HUES64 (cell line): ENCODE measurements around the gene MUC4.

Source experiments
- H3K27ac ChIP-seq: 2 replicates; pipeline ENCODE4 v1.7.0; 2013; ENCODE audit warnings: low read depth, low read length, inconsistent platforms
- H3K27me3 ChIP-seq: 2 replicates; pipeline ENCODE4 v1.6.1; 2013; ENCODE audit warnings: mild to moderate bottlenecking, low read length; ENCODE audit not compliant: insufficient read depth
- H3K36me3 ChIP-seq: 2 replicates; pipeline ENCODE4 v1.6.1; 2013; ENCODE audit warnings: mild to moderate bottlenecking, low read length; ENCODE audit not compliant: insufficient read depth
- H3K4me1 ChIP-seq: 2 replicates; pipeline ENCODE4 v1.6.1; 2013; ENCODE audit warnings: mild to moderate bottlenecking, low read length, moderate library complexity; ENCODE audit not compliant: insufficient read depth
- H3K4me3 ChIP-seq: 2 replicates; pipeline ENCODE4 v1.5.1; 2013; ENCODE audit warnings: mild to moderate bottlenecking, low read length, moderate library complexity
- H3K9ac ChIP-seq: 2 replicates; pipeline ENCODE4 v1.6.1; 2013; ENCODE audit warnings: mild to moderate bottlenecking, low read depth, low read length
- H3K9me3 ChIP-seq: 2 replicates; pipeline ENCODE4 v1.6.1; 2013; ENCODE audit warnings: low read depth, low read length; ENCODE audit not compliant: insufficient read depth
- WGBS: fragments of 150-250, 120-280 bp; methylation state at CpG from one replicate; pipeline ENCODE4 v1.1.7; 2013; ENCODE audit warnings: missing lambda C conversion rate; 5-methylcytosine and 5-hydroxymethylcytosine counted together

The MUC4 gene

DNA sequence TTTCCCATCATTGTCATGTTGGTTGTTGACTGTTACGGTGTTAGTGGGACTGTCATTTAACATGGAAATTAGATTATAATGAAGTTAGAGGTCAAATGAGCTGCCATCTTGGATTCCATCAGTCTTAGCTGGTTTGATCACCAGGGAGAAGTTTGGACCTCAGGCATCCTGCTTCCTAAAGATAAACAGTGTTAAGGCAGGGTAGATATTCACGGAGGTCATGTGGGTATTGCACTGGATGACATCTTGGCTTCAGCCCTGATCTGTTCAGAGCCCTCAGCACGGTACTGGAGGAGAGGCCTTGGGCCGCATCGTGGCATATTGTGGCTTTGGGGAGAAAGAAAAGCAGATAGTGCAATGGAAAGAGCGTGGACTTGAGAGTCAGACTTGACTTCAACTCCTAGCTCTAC is 102.0 kb downstream of the MUC4 start:
- no peak overlapping the region for H3K4me3 ChIP-seq
- 91% methylated on average over 6 of the region's 6 CpGs for WGBS
- H3K4me1 ChIP-seq, result peaks cover 11% of the 10 kb centered on the region; the same call in 1 of the 2 replicates
- no peak overlapping the region for H3K27ac ChIP-seq
- H3K27me3 ChIP-seq, result no peaks in the 10 kb centered on the region
- no peak overlapping the region for H3K9ac ChIP-seq
- H3K36me3 ChIP-seq, result no peaks in the 10 kb centered on the region
- peaks cover 3% of the 10 kb centered on the region; the same call in 1 of the 2 replicates for H3K9me3 ChIP-seq

DNA sequence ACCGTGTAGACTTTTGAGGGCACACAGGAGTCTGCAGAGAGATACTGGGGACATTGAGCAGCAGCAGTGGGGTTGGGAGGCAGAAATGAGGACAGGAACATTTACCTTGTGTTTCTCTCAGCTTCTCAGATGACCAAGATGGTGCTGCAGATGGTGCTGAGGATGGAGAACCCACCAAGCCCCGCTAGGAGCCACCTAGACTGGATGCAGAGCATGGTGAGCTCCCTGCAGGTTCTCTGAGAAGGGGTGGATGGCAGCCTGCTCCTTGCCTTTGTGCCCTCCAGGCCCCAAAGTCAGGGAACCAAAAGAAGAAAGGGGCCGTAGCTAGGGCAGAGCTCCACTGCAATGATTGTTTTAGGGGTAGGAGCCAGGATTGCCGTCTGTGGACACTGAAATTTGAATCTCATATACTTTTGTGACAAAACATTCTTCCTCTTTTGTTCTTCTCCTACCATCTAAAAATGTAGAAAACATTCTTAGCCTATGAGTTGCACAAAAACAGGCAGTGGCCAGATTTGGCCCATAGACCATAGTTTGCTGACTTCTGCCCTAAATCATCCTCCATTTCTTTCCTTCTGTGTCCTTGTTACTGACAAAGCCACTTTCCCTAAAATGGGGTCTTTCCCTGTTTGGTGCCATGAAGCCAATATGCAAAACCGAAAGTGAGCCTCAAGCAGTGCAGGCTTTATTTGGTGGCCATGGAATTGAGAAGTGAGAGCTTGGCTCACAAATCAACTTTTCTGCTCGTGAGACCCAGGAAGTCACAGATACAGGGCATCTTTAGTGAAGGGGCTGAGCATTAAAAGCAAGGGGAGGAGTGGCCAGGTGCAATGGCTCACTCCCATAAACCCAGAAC is 102.9 kb downstream of the MUC4 start:
- WGBS, result 92% methylated on average over 6 of the region's 6 CpGs
- Histone ChIP-seq H3K27ac (no peak overlapping the region), H3K4me3 (no peak overlapping the region), H3K4me1 (peaks cover 11% of the 10 kb centered on the region; the same call in 1 of the 2 replicates), H3K9ac (no peak overlapping the region), H3K27me3 (no peaks in the 10 kb centered on the region), H3K9me3 (0 out of 2 replicates have a peak, but pooled peaks cover 3% of the 10 kb centered on the region), H3K36me3 (no peaks in the 10 kb centered on the region)

- Histone ChIP-seq H3K27ac (no peak overlapping the region), H3K4me3 (no peak overlapping the region), H3K36me3 (no peaks in the 10 kb centered on the region), H3K4me1 (peaks cover 11% of the 10 kb centered on the region; the same call in 1 of the 2 replicates), H3K9ac (no peak overlapping the region), H3K9me3 (0 out of 2 replicates have a peak, but pooled peaks cover 3% of the 10 kb centered on the region), H3K27me3 (no peaks in the 10 kb centered on the region)
- WGBS, result 76% methylated on average over 6 of the region's 6 CpGs
These were observed 103.7 kb downstream of the MUC4 start for GRCh38 chr3:195708061-195708460.

- H3K9ac ChIP-seq, result no peak overlapping the region
- WGBS, result 83% methylated on average over 9 of the region's 9 CpGs
- H3K9me3 ChIP-seq, result 0 out of 2 replicates have a peak, but pooled peaks cover 3% of the 10 kb centered on the region
- H3K27me3 ChIP-seq, result no peaks in the 10 kb centered on the region
- H3K36me3 ChIP-seq, result no peaks in the 10 kb centered on the region
- H3K27ac ChIP-seq, result no peak overlapping the region
- no peak overlapping the region for H3K4me3 ChIP-seq
- H3K4me1 ChIP-seq, result peaks cover 11% of the 10 kb centered on the region; the same call in 1 of the 2 replicates
These were observed 106.4 kb downstream of the MUC4 start for GRCh38 chr3:195705081-195705991.

DNA sequence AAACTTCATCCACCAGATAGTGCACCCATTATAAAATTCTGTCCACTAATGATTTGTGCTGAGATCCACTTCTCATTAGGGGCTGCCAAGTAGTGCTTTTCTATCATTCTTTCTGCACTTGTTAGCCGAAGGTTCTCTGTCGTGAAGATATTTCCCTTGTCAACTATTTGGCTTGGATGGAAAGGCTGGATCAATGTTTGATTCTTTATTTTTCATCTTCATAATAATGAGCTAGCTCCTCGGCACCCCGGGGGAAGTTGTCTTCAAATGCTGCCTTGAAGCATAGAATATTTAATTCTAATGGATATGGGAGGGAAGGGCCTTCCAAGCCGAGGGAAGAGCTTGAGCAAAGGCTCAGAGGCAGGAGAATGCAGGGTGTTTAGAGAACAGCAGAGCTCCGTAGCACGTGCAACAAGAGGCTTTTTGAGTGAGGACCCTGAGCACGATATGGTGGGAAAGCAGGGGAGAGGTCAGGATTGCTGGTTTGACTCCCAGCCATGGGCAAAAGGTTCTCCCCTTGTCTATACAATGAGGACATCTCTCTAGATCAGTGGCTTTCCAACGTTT is 107.2 kb downstream of the MUC4 start:
- no peak overlapping the region for H3K27ac ChIP-seq
- H3K4me3 ChIP-seq, result no peak overlapping the region
- 0 out of 2 replicates have a peak, but pooled peaks cover 3% of the 10 kb centered on the region for H3K9me3 ChIP-seq
- no peaks in the 10 kb centered on the region for H3K36me3 ChIP-seq
- H3K4me1 ChIP-seq, result peaks cover 11% of the 10 kb centered on the region; the same call in 1 of the 2 replicates
- 67% methylated on average over 9 of the region's 9 CpGs for WGBS
- H3K27me3 ChIP-seq, result no peaks in the 10 kb centered on the region
- H3K9ac ChIP-seq, result no peak overlapping the region

DNA sequence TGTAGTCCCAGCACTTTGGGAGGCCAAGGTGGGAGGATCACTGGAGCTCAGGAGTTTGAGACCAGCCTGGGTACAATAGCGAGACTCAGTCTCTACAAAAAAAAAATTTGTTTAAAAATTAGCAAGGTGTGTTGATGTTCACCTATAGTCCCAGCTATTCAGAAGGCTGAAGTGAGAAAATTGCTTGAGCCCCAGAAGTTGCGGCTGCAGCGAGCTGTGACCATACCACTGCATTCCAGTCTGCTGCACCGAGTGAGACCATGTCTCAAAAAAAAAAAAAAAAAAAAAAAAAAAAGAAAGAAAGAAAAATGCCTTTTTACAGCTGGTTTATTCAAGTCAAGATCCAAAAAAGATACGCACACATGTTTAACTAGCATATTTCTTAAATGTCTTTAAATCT is 108.0 kb downstream of the MUC4 start:
- Histone ChIP-seq H3K9me3 (0 out of 2 replicates have a peak, but pooled peaks cover 3% of the 10 kb centered on the region), H3K4me1 (peaks cover 13% of the 10 kb centered on the region), H3K27ac (no peak overlapping the region), H3K4me3 (no peak overlapping the region), H3K9ac (no peak overlapping the region), H3K36me3 (no peaks in the 10 kb centered on the region), H3K27me3 (no peaks in the 10 kb centered on the region)
- 92% methylated on average over 5 of the region's 5 CpGs for WGBS

DNA sequence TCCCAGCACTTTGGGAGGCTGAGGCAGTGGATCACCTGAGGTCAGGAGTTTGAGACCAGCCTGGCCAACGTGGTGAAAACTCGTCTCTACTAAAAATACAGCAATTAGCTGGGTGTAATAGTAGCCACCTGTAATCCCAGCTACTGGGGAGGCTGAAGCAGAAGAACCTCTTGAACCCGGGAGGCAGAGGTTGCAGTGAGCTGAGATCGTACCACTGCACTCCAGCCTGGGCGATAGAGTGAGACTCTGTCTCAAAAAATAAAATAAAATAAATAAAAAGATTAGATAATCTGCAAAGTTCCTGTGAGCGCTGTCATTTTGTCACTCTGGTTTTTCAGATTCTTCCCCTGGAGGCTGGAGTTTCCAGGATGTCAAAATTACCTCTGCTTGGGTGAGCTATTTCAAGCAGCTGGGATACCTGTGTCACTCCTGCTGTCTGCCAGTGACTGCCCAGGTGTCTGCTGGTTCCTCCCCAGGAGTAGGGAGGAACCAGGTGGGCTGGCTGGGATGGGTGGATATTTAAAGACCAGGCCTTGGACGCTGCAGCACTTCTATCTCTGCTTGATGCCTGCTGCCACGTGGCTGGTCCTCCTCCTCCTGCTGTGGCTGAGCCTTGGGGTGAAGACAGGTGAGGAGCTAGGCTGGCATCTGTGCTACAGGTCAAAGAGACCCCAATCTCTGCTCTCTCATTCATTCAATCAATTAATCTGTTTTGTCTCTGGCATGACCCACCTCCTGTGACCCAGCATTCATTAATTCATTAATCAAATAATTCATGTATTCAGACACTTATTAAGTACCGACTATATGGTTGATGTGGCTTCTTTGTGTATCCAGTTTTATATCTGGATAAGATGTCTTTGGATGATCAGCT is 110.5 kb downstream of the MUC4 start:
- Histone ChIP-seq H3K4me3 (no peak overlapping the region), H3K4me1 (peaks cover 36% of the 10 kb centered on the region), H3K9me3 (0 out of 2 replicates have a peak, but pooled peaks cover under 1% of the 10 kb centered on the region), H3K27ac (no peak overlapping the region), H3K36me3 (no peaks in the 10 kb centered on the region), H3K9ac (no peak overlapping the region), H3K27me3 (no peaks in the 10 kb centered on the region)
- WGBS, result 77% methylated on average over 9 of the region's 9 CpGs

- Histone ChIP-seq H3K9ac (no peak overlapping the region), H3K4me3 (no peak overlapping the region), H3K27me3 (no peaks in the 10 kb centered on the region), H3K36me3 (no peaks in the 10 kb centered on the region), H3K27ac (no peak overlapping the region), H3K4me1 (peaks cover 29% of the 10 kb centered on the region), H3K9me3 (no peaks in the 10 kb centered on the region)
- WGBS, result 84% methylated on average over 5 of the region's 5 CpGs
These were observed 111.4 kb downstream of the MUC4 start for GRCh38 chr3:195700319-195700718.

GRCh38 chr3:195699860-195700259 is 111.9 kb downstream of the MUC4 start:
- no peaks in the 10 kb centered on the region for H3K36me3 ChIP-seq
- no peak overlapping the region for H3K9ac ChIP-seq
- no peak overlapping the region for H3K27ac ChIP-seq
- H3K9me3 ChIP-seq, result no peaks in the 10 kb centered on the region
- whole genome bisulfite sequencing, result 95% methylated on average over 5 of the region's 6 CpGs
- H3K4me1 ChIP-seq, result peaks cover 25% of the 10 kb centered on the region
- no peaks in the 10 kb centered on the region for H3K27me3 ChIP-seq
- H3K4me3 ChIP-seq, result no peak overlapping the region

DNA sequence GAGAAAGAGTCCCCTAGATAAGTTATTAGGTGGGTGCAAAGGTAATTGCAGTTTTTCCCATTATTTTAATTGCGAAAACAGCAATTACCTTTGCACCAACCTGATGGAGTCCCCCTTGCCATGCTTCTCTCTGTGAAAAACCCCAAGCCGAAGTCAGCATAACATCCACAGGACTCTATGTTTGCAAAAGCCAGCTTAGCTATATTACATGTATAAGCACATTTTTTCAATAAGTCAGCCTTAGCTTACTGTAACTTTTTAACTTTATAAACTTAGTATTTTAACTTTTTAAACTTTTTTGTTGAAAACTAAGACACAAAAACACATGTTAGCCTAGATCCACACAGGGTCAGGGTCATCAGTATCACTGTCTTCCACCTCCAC is 112.3 kb downstream of the MUC4 start:
- H3K27me3 ChIP-seq, result no peaks in the 10 kb centered on the region

More for the DNA sequence above, 112.3 kb downstream of the MUC4 start:
- WGBS, result 93% methylated on average over 2 of the region's 2 CpGs
- Histone ChIP-seq H3K9me3 (no peaks in the 10 kb centered on the region), H3K9ac (no peak overlapping the region), H3K27ac (no peak overlapping the region), H3K36me3 (peaks cover under 1% of the 10 kb centered on the region; the same call in 1 of the 2 replicates), H3K4me3 (no peak overlapping the region), H3K4me1 (peaks cover 25% of the 10 kb centered on the region)
